Choroid plexus epithelial cell (primary cell): ENCODE data around the gene TNFRSF25.

ENCODE experiments used
- DNase-seq: peaks from one replicate; pipeline ENCODE4 v3.0.0-alpha.2; 2010; ENCODE audit warnings: low read depth
- H3K4me3 ChIP-seq: 2 replicates; pipeline ENCODE4 v1.5.1; 2011; ENCODE audit warnings: low read depth, mild to moderate bottlenecking, control low read depth, low read length, moderate library complexity
- CTCF ChIP-seq: conservative IDR thresholded peaks from 2 replicates; pipeline ENCODE4 v1.5.1; 2011; ENCODE audit warnings: low read depth, mild to moderate bottlenecking, control low read depth, inconsistent platforms, low read length, moderate library complexity

The TNFRSF25 gene

GRCh38 chr1:6501279-6501813 is 35.4 kb upstream of the TNFRSF25 start:
- TF ChIP-seq CTCF = no peak
- no peak overlapping the region for H3K4me3 ChIP-seq
- no peak for DNase-seq

DNA sequence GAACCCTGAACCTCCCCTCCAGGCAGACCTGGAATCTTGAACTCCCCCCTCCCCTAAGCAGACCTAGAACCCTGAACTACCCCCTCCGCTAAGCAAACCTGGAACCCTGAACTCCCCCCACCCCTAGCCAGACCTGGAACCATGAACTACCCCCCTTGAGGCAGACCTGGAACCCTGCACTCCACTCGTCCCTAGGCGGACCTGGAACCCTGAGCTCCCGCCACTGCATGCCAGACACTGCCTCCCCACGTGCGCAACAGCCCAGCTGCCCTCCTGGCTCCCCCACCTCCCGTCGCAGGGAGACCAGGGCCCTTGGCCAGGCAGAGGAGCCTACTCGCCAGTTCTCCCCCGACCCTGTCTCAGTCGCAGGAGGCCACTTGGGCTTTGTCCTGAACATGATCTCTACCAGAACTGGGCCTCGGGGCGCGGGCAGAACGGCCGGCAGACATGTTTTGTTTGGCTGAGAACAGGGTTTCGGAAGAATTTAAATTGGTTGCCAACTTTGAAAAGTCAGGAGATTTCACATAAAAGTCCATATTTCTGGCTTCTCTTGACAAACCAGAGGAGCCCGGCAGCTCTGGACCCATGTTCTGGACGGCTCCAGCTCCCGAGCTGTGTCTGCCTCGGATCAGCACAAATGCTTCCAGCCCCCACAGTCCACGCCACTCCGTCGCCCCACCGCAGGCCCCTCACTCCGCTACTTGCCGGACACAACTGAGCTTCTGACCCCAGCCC is 34.7 kb upstream of the TNFRSF25 start:
- DNase-seq = no peak
- no peak overlapping the region for H3K4me3 ChIP-seq
- TF ChIP-seq CTCF = no peak

- no peak for DNase-seq
- TF ChIP-seq CTCF = no peak
Measured at GRCh38 chr1:6499296-6499695, 33.3 kb upstream of the TNFRSF25 start.

DNA sequence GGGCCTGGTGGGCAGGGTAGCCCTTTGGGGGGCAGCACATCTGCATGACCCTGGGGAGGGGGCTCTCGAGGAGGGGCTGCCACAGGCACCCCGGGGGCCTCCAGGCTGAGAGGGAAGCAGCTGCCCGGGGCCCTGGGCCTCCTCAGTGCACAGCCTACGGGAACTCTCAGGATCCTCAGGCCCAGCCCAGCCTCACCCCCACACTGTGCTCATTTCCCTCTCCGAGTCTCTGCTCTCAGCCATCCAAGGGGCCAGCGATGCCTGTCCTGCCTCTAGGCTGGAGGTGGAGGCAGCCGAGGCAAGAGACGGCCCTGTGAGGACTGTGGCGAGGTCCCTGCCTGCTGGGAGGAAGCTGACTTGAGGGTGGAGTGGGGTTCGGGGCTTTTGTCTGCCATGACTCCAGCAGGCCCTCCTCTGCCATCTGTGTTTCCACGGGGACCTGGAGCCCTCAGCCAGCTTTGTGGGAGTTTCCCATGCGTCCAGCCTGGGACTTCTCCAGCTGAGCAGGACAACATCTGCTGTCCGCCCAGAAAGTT is 32.7 kb upstream of the TNFRSF25 start:
- no peak for DNase-seq
- no peak for TF ChIP-seq CTCF
- no peak overlapping the region for H3K4me3 ChIP-seq

More at GRCh38 chr1:6499296-6499695, 33.3 kb upstream of the TNFRSF25 start:
- no peak overlapping the region for H3K4me3 ChIP-seq

DNA sequence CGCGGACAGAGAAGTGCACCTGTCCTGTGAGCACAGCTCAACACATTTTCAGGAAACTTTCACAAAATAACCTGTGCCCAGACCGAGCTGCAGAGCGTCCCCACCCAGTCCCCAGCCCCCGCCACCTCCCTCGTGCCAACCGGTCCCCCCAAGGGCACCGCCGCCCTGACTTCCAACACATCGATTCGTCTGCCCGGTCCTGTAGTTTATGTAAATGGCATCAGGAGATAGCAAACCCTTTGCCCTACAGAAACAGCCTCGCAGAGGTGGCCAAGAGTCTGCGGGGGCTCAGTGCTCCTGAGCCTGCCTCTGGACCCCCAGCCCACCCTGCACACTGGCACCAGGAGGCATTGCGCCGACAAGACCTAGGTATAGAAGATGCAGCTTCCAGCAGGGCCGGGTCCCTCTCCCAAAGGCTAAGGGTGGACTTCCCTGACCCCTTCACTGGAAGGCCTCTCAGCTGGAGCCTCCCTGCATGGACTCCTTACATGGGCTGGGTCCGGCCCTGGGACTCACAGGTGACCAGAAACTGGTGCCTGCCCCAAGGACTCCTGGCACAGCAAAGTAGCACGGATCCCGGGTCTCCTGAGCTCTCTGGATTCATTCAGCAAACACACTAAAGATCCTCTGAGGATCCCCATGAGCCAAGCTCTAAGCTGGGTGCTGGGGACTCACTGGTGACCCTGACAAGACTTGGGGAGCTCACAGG is 32.0 kb upstream of the TNFRSF25 start:
- peak overlapping the region; percentile 64 for H3K4me3 ChIP-seq
- DNase-seq = no peak
- TF ChIP-seq CTCF = no peak

DNA sequence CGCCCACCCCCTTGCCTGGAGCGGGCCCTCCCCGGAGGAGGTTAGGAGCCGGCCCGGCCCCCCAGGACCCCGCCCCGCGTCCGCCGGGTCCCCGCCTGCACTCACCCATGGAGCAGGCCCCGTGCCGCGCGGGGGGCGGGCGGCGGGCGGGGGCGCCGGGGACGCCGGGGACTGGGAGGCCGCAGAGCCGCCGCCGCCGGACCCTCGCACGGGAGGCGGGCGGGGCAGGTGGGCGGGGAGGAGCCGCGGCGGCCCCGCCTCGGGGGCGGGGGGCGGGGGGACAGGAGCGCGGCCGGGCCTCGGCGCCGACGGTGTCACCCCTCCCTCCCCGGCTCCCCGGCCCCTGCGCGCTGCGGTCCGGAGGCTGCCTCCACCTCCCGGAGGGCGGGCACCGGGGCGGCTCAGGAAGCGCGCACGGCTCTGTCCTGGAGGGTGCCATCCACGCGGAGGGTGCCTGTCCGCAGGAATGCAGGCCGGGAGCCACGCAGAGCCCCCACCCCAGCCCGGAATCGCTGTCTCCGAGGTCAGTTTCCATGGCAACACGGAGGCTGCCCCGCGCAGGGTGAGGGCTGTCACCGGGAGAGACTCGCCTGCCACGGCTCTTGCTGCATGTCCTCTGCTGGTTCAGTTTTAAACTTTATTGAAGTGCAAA is 31.4 kb upstream of the TNFRSF25 start:
- no peak for TF ChIP-seq CTCF
- peak overlapping the region; percentile 64 for H3K4me3 ChIP-seq
- DNase-seq = no peak
